ENCODE data around the gene RBM48.

Gene RBM48

GRCh38 chr7:92520024-92520423 is 8.6 kb upstream of the RBM48 start:
- no peak overlapping the region for H3K4ac ChIP-seq (ENCODE audit: low read depth, low read length)
- H3K18ac ChIP-seq (ENCODE audit: low read length): no peak overlapping the region
- H2AK5ac ChIP-seq (ENCODE audit: low read length): no peak overlapping the region

GRCh38 chr7:92523110-92523509 is 5.5 kb upstream of the RBM48 start:
- H3K18ac ChIP-seq (ENCODE audit: low read length): no peak overlapping the region
- H3K27ac ChIP-seq (ENCODE audit: low read depth, low read length): no peak overlapping the region
- no peak overlapping the region for H2BK120ac ChIP-seq (ENCODE audit: insufficient read depth, low read length, poor library complexity)
- H4K91ac ChIP-seq (ENCODE audit: low read depth, low read length): no peak overlapping the region
- no peak overlapping the region for H3K14ac ChIP-seq (ENCODE audit: low read length)
- peaks cover 0 to 2% of the 10 kb centered on the region in 2 experiments for H3K4me1 ChIP-seq (ENCODE audit: control insufficient read depth in 1 of 2, insufficient read depth in 2 of 2, low read length in 2 of 2)
- H4K12ac ChIP-seq (ENCODE audit: low read depth, low read length): no peak overlapping the region
- peaks cover 2% of the 10 kb centered on the region for H3K79me1 ChIP-seq (ENCODE audit: low read length)
- H2BK12ac ChIP-seq (ENCODE audit: low read length): no peak overlapping the region
- no peak overlapping the region for H4K8ac ChIP-seq (ENCODE audit: low read depth, low read length)
- peaks cover 2% of the 10 kb centered on the region for H3K79me2 ChIP-seq (ENCODE audit: control insufficient read depth, insufficient read depth, low read length, poor library complexity)
- H2AFZ ChIP-seq (ENCODE audit: insufficient read depth, low read length, poor library complexity): no peak overlapping the region
- no peak overlapping the region for H3K4me2 ChIP-seq (ENCODE audit: low read length)
- H3K27me3 ChIP-seq (ENCODE audit: insufficient read depth, low read length): no peaks in the 10 kb centered on the region
- DNase-seq: no peak
- no CpG with 5 or more reads among the region's 2 CpGs for WGBS (ENCODE audit: extremely low coverage, insufficient coverage, insufficient read length)
- no peak overlapping the region for H2AK5ac ChIP-seq (ENCODE audit: low read length)
- no peak overlapping the region for H3K23ac ChIP-seq (ENCODE audit: low read length)
- H3K9ac ChIP-seq (ENCODE audit: low read length): no peak overlapping the region
- no peak overlapping the region for H3K4me3 ChIP-seq (ENCODE audit: low read depth, low read length)
- no peaks in the 10 kb centered on the region for H3K9me3 ChIP-seq (ENCODE audit: insufficient read depth, low read depth, low read length)
- peaks cover 2% of the 10 kb centered on the region in 2 experiments for H3K36me3 ChIP-seq (ENCODE audit: control insufficient read depth in 1 of 2, insufficient read depth in 2 of 2, low read length in 2 of 2)
- no peak overlapping the region for H3K4ac ChIP-seq (ENCODE audit: low read depth, low read length)
- no peak overlapping the region for H2BK5ac ChIP-seq (ENCODE audit: low read depth, low read length, poor library complexity)

More at GRCh38 chr7:92520024-92520423, 8.6 kb upstream of the RBM48 start:
- no peak overlapping the region for H4K8ac ChIP-seq (ENCODE audit: low read depth, low read length)
- H3K14ac ChIP-seq (ENCODE audit: low read length): no peak overlapping the region
- no peak overlapping the region for H3K4me2 ChIP-seq (ENCODE audit: low read length)
- H2BK5ac ChIP-seq (ENCODE audit: low read depth, low read length, poor library complexity): no peak overlapping the region
- H3K27ac ChIP-seq (ENCODE audit: low read depth, low read length): no peak overlapping the region
- H3K27me3 ChIP-seq (ENCODE audit: insufficient read depth, low read length): no peaks in the 10 kb centered on the region
- no peaks in the 10 kb centered on the region for H3K4me1 ChIP-seq (ENCODE audit: control insufficient read depth in 1 of 2, insufficient read depth in 2 of 2, low read length in 2 of 2)
- H3K4me3 ChIP-seq (ENCODE audit: low read depth, low read length): no peak overlapping the region
- no peaks in the 10 kb centered on the region for H3K79me1 ChIP-seq (ENCODE audit: low read length)
- H3K9me3 ChIP-seq (ENCODE audit: insufficient read depth, low read depth, low read length): no peaks in the 10 kb centered on the region
- no peak overlapping the region for H3K23ac ChIP-seq (ENCODE audit: low read length)
- H2AFZ ChIP-seq (ENCODE audit: insufficient read depth, low read length, poor library complexity): no peak overlapping the region
- H4K12ac ChIP-seq (ENCODE audit: low read depth, low read length): no peak overlapping the region
- H2BK120ac ChIP-seq (ENCODE audit: insufficient read depth, low read length, poor library complexity): no peak overlapping the region
- no peaks in the 10 kb centered on the region for H3K79me2 ChIP-seq (ENCODE audit: control insufficient read depth, insufficient read depth, low read length, poor library complexity)
- no peak overlapping the region for H3K9ac ChIP-seq (ENCODE audit: low read length)
- H3K36me3 ChIP-seq (ENCODE audit: control insufficient read depth in 1 of 2, insufficient read depth in 2 of 2, low read length in 2 of 2): peaks cover 2 to 5% of the 10 kb centered on the region in 2 experiments
- no CpG with 5 or more reads among the region's 1 CpG for WGBS (ENCODE audit: extremely low coverage, insufficient coverage, insufficient read length)
- DNase-seq: no peak
- no peak overlapping the region for H2BK12ac ChIP-seq (ENCODE audit: low read length)
- no peak overlapping the region for H4K91ac ChIP-seq (ENCODE audit: low read depth, low read length)

- H3K9ac ChIP-seq (ENCODE audit: low read length): peak overlapping the region; percentile 70
- H2BK120ac ChIP-seq (ENCODE audit: insufficient read depth, low read length, poor library complexity): peak overlapping the region; percentile 10
- H3K4me1 ChIP-seq (ENCODE audit: control insufficient read depth in 1 of 2, insufficient read depth in 2 of 2, low read length in 2 of 2): peaks cover 0 to 2% of the 10 kb centered on the region in 2 experiments
- H3K14ac ChIP-seq (ENCODE audit: low read length): peak overlapping the region; percentile 53
- peak overlapping the region; percentile 54 for H3K18ac ChIP-seq (ENCODE audit: low read length)
- peaks cover 6% of the 10 kb centered on the region for H3K79me1 ChIP-seq (ENCODE audit: low read length)
- H4K91ac ChIP-seq (ENCODE audit: low read depth, low read length): peak overlapping the region; percentile 45
- H4K12ac ChIP-seq (ENCODE audit: low read depth, low read length): peak overlapping the region; percentile 52
- peak overlapping the region; percentile 94 for H2AFZ ChIP-seq (ENCODE audit: insufficient read depth, low read length, poor library complexity)
- no peak overlapping the region for H3K23ac ChIP-seq (ENCODE audit: low read length)
- H3K79me2 ChIP-seq (ENCODE audit: control insufficient read depth, insufficient read depth, low read length, poor library complexity): peaks cover 3% of the 10 kb centered on the region
- H4K8ac ChIP-seq (ENCODE audit: low read depth, low read length): peak overlapping the region; percentile 86
- H2BK12ac ChIP-seq (ENCODE audit: low read length): no peak overlapping the region
- no peaks in the 10 kb centered on the region for H3K9me3 ChIP-seq (ENCODE audit: insufficient read depth, low read depth, low read length)
- H3K27ac ChIP-seq (ENCODE audit: low read depth, low read length): peak overlapping the region; percentile 6
- H3K36me3 ChIP-seq (ENCODE audit: control insufficient read depth in 1 of 2, insufficient read depth in 2 of 2, low read length in 2 of 2): peaks cover 5 to 7% of the 10 kb centered on the region in 2 experiments
- DNase-seq: peak; percentile 43 to 57
- H2BK5ac ChIP-seq (ENCODE audit: low read depth, low read length, poor library complexity): no peak overlapping the region
- WGBS (ENCODE audit: extremely low coverage, insufficient coverage, insufficient read length): no CpG with 5 or more reads among the region's 31 CpGs
- H3K4me3 ChIP-seq (ENCODE audit: low read depth, low read length): peak overlapping the region; percentile 97
- H3K4me2 ChIP-seq (ENCODE audit: low read length): peak overlapping the region; percentile 90
- H2AK5ac ChIP-seq (ENCODE audit: low read length): no peak overlapping the region
- no peaks in the 10 kb centered on the region for H3K27me3 ChIP-seq (ENCODE audit: insufficient read depth, low read length)
- peak overlapping the region; percentile 17 for H3K4ac ChIP-seq (ENCODE audit: low read depth, low read length)
Observed at GRCh38 chr7:92527300-92528187, 1.1 kb upstream of the RBM48 start.

GRCh38 chr7:92528958-92529264 is 316 bp downstream of the RBM48 start:
- Histone ChIP-seq H3K9me3 (ENCODE audit: insufficient read depth, low read depth, low read length) (no peaks in the 10 kb centered on the region), H3K36me3 (ENCODE audit: control insufficient read depth in 1 of 2, insufficient read depth in 2 of 2, low read length in 2 of 2) (peaks cover 7 to 9% of the 10 kb centered on the region in 2 experiments)
- no CpG with 5 or more reads among the region's 13 CpGs for WGBS (ENCODE audit: extremely low coverage, insufficient coverage, insufficient read length)

More at GRCh38 chr7:92528958-92529264, 316 bp downstream of the RBM48 start:
- Histone ChIP-seq H3K14ac (ENCODE audit: low read length) (peak overlapping the region; percentile 50), H3K79me2 (ENCODE audit: control insufficient read depth, insufficient read depth, low read length, poor library complexity) (peaks cover 3% of the 10 kb centered on the region), H3K4me1 (ENCODE audit: control insufficient read depth in 1 of 2, insufficient read depth in 2 of 2, low read length in 2 of 2) (peaks cover 0 to 2% of the 10 kb centered on the region in 2 experiments), H2AFZ (ENCODE audit: insufficient read depth, low read length, poor library complexity) (peak overlapping the region; percentile 12), H3K4me3 (ENCODE audit: low read depth, low read length) (peak overlapping the region; percentile 92), H4K12ac (ENCODE audit: low read depth, low read length) (peak overlapping the region; percentile 31), H2BK5ac (ENCODE audit: low read depth, low read length, poor library complexity) (no peak overlapping the region), H2BK12ac (ENCODE audit: low read length) (no peak overlapping the region), H3K4me2 (ENCODE audit: low read length) (peak overlapping the region; percentile 81), H3K23ac (ENCODE audit: low read length) (no peak overlapping the region), H3K4ac (ENCODE audit: low read depth, low read length) (peak overlapping the region; percentile 50), H3K27me3 (ENCODE audit: insufficient read depth, low read length) (no peaks in the 10 kb centered on the region), H2BK120ac (ENCODE audit: insufficient read depth, low read length, poor library complexity) (no peak overlapping the region), H4K91ac (ENCODE audit: low read depth, low read length) (peak overlapping the region; percentile 28), H3K9ac (ENCODE audit: low read length) (peak overlapping the region; percentile 85), H2AK5ac (ENCODE audit: low read length) (no peak overlapping the region), H3K27ac (ENCODE audit: low read depth, low read length) (peak overlapping the region; percentile 47), H3K18ac (ENCODE audit: low read length) (peak overlapping the region; percentile 75), H3K79me1 (ENCODE audit: low read length) (peaks cover 6% of the 10 kb centered on the region), H4K8ac (ENCODE audit: low read depth, low read length) (peak overlapping the region; percentile 84)
- no peak for DNase-seq

Data from trophoblast cell (in vitro differentiated cells and primary cell).